ENCODE measurements around the gene CALML5. TPM values are rescaled to one million over a fixed set of nuclear protein-coding genes. Genes with fewer than 3 reads are reported as not detected.

The CALML5 gene
- total RNA-seq, 4 donors from 2014 or later, result not detected

GRCh38 chr10:5485948-5486852 is 13.2 kb downstream of the CALML5 start:
- H3K27me3 ChIP-seq, result no peaks in the 10 kb centered on the region
- peak in 1 of 3 donors; percentile 44 for DNase-seq

GRCh38 chr10:5485290-5485689 is 14.1 kb downstream of the CALML5 start:
- no peak for TF ChIP-seq CTCF (IDR thresholded peaks at IDR 0.05)
- TF ChIP-seq POLR2A (IDR thresholded peaks at IDR 0.05), result no peak
- H3K36me3 ChIP-seq, result no peaks in the 10 kb centered on the region
- no peaks in the 10 kb centered on the region for H3K4me1 ChIP-seq
- H3K9me3 ChIP-seq, result no peaks in the 10 kb centered on the region
- no peak overlapping the region for H3K27ac ChIP-seq
- no peak for DNase-seq
- no peak overlapping the region for H3K4me3 ChIP-seq
- no peaks in the 10 kb centered on the region for H3K27me3 ChIP-seq

More at GRCh38 chr10:5485948-5486852, 13.2 kb downstream of the CALML5 start:
- no peak for TF ChIP-seq CTCF (IDR thresholded peaks at IDR 0.05)
- no peak for TF ChIP-seq POLR2A (IDR thresholded peaks at IDR 0.05)
- Histone ChIP-seq H3K36me3 (no peaks in the 10 kb centered on the region), H3K9me3 (no peaks in the 10 kb centered on the region), H3K4me1 (no peaks in the 10 kb centered on the region), H3K27ac (no peak overlapping the region), H3K4me3 (no peak overlapping the region)

- H3K27ac ChIP-seq, result no peak overlapping the region
- TF ChIP-seq CTCF (IDR thresholded peaks at IDR 0.05), result no peak
- H3K4me3 ChIP-seq, result no peak overlapping the region
- DNase-seq, result no peak
- no peaks in the 10 kb centered on the region for H3K36me3 ChIP-seq
- no peaks in the 10 kb centered on the region for H3K4me1 ChIP-seq
- no peaks in the 10 kb centered on the region for H3K9me3 ChIP-seq
- no peaks in the 10 kb centered on the region for H3K27me3 ChIP-seq
Observed at GRCh38 chr10:5484205-5484604, 15.2 kb downstream of the CALML5 start.

GRCh38 chr10:5482016-5482415 is 17.4 kb downstream of the CALML5 start:
- H3K27ac ChIP-seq, result no peak overlapping the region
- peak in 2 of 3 donors; percentile 19 to 26 for DNase-seq
- H3K4me3 ChIP-seq, result no peak overlapping the region
- H3K4me1 ChIP-seq, result no peaks in the 10 kb centered on the region
- no peaks in the 10 kb centered on the region for H3K27me3 ChIP-seq
- no peak for TF ChIP-seq CTCF (IDR thresholded peaks at IDR 0.05)
- TF ChIP-seq POLR2A (IDR thresholded peaks at IDR 0.05), result no peak
- no peaks in the 10 kb centered on the region for H3K36me3 ChIP-seq
- H3K9me3 ChIP-seq, result no peaks in the 10 kb centered on the region

- peak in 2 of 3 donors; percentile 24 to 30 for DNase-seq
- Histone ChIP-seq H3K4me3 (no peak overlapping the region), H3K27ac (no peak overlapping the region), H3K27me3 (no peaks in the 10 kb centered on the region), H3K9me3 (no peaks in the 10 kb centered on the region), H3K36me3 (no peaks in the 10 kb centered on the region), H3K4me1 (no peaks in the 10 kb centered on the region)
- TF ChIP-seq CTCF (IDR thresholded peaks at IDR 0.05), result no peak
- TF ChIP-seq POLR2A (IDR thresholded peaks at IDR 0.05), result no peak
Observed at GRCh38 chr10:5481121-5481520, 18.2 kb downstream of the CALML5 start.

Data from Peyer's patch (tissue), 4 donors.